GM19328 (cell line): ENCODE results near the gene MNT.

Experiments
- ATAC-seq: cut with Tn5 transposase; IDR thresholded peaks from one replicate; pipeline ENCODE4 v1.9.1; 2021; ENCODE audit warnings: mild to moderate bottlenecking, moderate library complexity; ENCODE audit not compliant: unreplicated experiment

Gene MNT

GRCh38 chr17:2396568-2397246, 4.2 kb downstream of the MNT start:
- no peak for ATAC-seq

- no peak for ATAC-seq
Measured at GRCh38 chr17:2396192-2396567, 4.7 kb downstream of the MNT start.

DNA sequence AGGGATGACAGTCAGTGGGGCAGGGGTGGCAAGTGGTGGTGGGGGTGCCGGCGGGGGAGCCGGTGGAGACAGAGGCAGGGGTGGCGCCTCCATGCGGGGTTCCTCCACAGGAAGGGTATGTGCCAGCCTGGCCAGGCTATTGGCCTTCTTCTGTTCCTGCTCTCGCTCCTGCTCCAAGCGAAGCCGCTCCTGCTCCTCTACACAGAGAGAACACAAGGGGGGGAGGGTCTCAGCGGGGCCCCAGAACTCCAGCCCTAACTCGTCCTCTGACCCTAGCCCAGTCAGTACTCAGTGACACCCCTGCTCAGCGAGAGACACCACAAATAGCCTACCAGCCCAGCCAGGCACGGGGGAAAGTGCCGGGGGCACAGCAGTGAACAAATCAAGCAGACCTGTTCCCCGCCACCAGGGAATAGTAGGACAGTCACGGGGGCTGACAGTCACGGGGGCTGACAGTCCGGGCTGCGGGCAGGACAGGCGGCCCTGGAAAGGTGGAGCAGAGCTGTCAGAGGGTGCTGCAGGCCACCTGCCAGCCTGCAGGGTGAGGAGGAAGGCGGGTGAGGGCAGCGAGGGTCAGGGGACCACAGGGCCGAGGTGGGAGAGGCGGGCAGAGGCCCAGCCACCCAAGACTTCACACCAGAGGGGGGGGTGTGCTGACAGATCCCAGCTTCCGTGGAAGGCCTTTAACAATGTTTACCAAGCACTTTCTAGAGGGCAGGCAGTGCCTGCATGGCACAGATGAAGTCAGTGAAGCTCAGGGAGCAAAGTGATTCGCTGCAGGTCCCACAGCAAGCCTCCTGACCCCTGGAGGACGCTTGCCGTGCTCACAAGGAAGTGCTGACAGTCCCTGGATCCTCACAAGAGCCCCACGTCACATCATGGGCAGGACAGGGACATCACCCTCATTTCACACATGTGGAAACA, 5.3 kb downstream of the MNT start:
- no peak for ATAC-seq

DNA sequence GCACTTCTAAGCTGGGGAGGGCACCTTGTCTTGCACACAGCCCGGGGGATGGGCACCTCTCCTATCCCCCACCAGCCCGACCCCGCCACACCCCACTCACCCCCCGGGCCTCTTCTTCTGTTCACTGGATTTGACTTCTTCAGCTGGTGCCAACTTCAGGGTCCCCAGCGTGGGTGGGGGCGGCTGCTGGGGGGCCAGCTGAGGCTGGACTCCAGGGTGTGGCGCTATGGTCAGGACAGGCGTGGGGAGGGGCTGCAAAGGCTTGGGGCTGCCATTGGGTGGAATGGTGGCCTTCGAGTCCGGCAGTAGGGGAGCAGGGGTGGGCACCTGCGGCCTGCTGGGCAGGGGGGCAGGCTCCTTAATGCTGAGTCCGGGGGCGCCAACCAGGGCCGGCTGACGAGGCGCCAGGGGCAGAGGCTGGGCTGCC, 6.1 kb downstream of the MNT start:
- no peak for ATAC-seq

- ATAC-seq = no peak
Measured at GRCh38 chr17:2393954-2394749, 6.7 kb downstream of the MNT start.

- peak; percentile 33 for ATAC-seq
Measured at GRCh38 chr17:2393174-2393953, 7.5 kb downstream of the MNT start.

- peak; percentile 54 for ATAC-seq
Measured at GRCh38 chr17:2392252-2393173, 8.3 kb downstream of the MNT start.

DNA sequence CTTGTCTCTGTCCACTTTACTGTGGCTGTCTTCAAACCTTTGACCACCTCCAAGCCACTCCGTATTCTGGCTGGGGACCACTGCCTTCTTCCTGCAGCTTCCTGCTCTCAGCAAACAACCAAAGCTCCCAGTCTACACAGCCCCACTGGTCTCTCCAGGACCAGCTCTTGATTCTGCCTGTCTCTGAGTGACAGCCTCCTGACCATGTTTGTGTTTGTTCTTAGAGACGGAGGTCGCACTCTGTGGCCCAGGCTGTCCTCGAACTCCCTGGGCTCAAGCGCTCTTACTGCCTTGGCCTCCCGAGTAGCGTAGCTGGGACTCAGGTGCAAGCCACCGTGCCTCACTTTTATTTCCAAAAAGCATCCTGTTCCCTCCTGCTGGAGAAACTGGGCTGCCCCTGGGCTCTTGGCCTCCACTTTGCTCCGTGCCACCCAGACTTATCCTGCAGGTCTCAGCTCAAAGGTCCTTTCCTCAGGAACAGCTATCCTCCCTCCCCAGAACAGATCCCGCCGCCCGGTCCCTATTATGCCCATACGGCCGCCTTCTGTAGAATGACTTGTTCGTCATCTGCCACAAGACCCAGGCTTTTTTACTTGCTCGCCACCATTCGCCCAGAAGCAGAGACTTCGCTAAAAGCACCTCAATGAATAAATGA, 9.1 kb downstream of the MNT start:
- ATAC-seq = no peak

GRCh38 chr17:2390199-2390836, 10.5 kb downstream of the MNT start:
- no peak for ATAC-seq

DNA sequence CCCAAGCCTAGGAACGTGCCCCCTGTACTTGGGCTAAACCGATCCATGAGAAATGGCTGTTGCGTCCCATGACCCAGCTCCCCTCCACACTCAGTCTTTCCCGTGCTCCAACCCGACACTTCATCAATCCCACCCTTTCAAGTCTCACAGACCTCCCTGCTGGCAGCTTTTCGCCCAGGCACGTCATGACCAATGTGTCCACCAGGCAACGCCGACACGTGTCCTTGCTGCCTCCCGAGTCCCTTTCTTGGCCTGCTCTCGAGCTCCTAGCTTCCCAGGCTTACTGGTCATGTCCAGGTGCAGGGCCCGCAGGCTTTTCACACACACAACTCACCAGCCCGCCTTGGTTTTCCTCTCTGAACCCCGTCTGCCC, 12.2 kb downstream of the MNT start:
- no peak for ATAC-seq

GRCh38 chr17:2388020-2388682, 12.7 kb downstream of the MNT start:
- no peak for ATAC-seq

DNA sequence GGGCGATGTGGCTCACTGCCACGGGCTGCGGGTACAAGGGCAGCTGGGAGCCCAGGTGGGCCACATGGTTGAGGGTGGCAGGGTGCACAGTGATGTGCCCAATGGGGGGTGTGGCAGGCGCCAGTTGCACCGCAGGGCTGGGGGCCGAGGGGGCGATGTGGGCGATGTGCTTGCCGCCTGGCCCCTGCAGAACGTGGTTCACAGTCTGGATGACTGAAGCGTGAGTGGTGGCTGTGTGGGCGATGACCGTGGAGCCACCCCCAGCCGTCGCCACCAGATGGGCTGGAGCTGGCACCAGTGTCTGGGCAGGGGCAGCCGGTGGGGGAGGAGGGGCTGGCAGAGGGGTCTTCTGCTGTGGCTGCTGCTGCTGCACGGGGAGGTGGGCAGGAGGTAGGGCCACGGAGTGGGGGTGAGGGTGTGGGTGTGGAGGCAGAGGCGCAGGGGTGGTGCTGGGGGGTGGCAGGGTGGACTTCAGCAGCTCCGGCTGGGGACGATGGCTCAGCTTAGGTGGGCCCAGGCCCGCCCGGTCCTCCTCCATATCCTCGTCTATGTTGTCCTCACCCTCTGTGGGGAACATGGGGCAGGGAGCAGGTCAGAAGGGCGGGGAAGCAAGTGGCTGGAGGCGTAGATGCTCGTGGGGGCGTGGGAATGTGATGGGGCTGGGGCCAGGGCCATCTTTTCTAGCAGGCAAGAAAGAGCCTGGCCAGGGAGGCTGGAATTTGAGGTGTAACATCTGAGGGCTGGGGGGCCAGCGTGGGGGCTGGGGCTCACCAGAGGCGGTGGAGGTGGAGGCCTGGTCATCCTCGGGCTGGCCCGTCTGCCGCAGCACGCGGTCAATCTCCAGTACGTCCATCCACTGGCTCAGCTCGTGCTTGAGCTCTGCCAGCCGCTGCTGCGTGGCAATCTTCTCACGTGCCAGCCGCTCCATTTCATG, 13.5 kb downstream of the MNT start:
- no peak for ATAC-seq

DNA sequence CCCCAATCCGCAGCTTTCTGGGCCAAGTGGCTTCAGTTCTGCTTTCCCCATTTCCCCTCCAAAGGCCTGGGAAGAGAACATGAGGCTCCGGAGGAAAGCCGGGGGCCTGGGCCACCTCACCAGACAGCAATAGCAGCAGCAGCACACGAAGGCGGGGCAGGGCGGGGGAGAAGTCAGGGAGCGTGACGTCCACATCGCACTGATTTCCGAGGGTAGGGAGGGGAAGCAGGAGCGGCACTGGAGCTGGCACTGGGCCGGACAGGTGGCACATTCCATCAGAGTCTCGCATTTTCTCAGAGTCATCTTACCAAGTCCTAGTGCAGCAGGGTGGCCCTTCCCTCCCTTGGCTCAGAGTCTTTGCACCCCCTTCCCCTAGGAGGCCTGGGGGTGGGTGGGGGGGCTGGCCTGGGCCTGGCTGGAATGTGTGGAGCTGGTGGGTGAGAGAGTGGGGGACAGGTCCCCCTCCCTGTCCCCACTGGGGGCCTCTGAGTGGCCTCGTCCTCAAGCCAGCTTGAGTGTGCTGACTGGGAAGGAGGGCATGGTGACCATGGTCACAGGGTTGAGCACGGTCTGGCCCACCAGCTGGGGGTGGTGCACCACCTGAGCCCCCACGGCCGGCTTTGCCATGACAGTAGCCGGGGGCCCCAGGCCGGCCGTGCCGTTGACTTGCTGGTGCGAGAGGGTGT, 14.3 kb downstream of the MNT start:
- ATAC-seq = no peak

DNA sequence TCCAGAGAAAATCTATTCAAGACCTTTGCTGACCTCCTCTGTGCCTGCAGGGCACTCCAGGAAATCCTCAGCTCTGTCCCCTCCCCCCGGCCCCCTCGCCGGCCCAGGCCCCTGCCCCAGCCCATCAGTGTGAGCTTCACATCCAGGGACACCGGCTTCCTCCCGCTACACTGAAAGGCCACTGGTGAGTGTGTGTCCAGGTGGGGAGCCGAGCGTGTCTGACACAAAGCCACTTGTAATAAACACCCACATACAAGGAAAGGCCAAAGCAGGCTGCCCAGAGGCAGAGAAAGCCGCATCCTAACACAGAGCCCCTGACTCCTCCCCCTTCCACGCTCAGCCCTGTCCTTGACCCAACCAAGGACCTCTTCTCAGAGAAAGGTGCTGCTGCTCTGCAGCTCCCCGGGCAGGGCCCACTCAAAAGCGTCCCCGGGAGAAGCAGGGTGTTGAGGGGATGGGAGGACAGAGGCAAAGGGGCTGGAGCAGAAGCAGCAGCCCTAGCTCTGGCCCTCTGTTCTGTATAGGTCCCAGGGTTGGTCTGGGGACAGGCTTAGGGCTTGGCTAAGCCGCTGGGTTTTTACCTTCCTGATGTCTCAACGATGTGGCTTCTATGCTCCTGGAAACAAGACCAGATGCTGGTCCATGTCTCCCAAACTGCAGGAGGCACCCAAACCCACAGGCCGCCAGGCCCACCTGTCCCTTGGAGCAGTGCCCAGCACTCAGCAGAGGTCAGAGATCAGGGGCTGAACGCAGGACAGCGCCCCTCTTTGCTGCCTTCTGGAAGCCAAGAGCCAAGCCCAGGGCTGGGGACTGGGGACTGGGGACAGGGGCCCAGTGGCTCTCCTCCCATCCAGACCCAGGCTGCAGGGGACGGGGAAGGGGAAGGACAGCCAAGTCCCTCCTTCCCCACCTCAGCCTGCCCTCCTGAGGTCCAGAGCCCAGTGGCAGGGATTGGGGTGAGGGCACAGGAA, 15.3 kb downstream of the MNT start:
- no peak for ATAC-seq

DNA sequence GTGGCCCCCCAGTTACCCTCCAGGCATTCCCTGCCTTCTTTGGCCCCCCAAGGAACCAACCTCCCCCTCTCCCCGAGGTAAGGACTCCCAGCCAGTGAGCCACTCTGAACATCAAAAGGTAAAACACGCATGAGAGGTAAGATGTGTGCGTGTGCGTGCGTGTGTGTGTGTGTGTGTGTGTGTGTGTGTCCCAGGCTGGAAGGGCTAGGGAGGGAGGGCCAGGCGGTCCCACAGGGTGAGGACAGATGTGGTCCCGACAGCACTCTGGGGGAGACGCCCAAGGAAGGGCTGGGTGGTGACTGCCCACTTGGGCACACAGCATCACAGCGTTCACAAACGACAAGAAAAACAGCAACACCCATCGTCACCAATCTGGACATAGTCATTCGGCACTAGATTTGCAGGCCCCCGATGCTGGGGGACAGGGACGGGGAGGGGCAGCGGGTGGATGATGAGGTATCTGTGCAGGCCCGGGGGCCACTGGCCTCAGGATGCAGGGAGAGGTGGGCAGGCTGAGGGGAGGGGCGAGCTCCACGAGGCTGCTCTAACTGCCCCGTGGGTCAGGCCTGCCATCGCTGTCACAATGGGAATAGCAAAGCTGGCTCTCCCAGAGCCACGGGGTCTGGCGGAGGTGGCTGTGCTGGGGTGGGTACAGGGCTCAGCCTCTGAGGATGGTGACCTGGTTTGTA, 16.3 kb downstream of the MNT start:
- ATAC-seq = no peak
